ENCODE data around the gene SF3B4.
A peak's percentile ranks its signal among the peaks of the same experiment; 100 is the strongest.
"Not testable (repeated sequence)": the region's sequence is repeated elsewhere in the genome, so short reads cannot be mapped to it uniquely, and the experiment has no call there.

The SF3B4 gene

DNA sequence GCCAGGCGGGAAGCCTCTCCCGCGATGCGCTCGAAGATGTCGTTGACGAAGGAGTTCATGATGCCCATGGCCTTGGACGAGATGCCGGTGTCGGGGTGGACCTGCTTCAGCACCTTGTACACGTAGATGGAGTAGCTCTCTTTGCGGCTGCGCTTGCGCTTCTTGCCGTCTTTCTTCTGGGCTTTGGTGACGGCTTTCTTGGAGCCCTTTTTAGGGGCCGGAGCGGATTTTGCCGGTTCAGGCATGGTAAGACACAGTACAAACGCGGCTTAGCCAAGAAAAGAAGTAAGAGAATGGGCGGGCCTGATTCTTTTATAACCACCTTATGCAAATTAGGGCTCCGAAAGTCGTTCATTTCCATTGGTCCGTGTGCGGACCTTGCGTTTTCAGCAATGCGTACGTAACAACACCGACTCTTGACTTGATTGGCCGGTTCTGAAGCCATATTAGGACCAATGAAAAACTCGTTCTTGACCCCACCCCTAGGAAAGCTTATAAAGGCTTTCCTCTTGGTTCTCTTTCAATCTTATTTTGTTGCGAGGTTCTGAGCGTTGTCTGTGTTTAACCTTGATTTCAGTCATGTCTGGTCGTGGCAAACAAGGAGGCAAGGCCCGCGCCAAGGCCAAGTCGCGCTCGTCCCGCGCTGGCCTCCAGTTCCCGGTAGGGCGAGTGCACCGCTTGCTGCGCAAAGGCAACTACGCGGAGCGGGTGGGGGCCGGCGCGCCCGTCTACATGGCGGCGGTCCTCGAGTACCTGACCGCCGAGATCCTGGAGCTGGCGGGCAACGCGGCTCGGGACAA is 41.0 kb downstream of the SF3B4 start:
- DNase-seq: peak; percentile 99

DNA sequence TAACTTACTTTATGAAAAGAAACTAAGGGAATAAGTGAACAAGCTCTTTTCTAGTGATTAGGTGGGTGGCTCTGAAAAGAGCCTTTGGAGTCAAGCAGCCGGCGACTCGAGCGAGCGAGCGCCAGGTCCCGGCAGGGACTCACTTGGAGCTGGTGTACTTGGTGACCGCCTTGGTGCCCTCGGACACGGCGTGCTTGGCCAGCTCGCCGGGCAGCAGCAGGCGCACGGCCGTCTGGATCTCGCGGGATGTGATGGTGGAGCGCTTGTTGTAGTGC is 41.5 kb downstream of the SF3B4 start:
- DNase-seq: not testable (repeated sequence)

DNA sequence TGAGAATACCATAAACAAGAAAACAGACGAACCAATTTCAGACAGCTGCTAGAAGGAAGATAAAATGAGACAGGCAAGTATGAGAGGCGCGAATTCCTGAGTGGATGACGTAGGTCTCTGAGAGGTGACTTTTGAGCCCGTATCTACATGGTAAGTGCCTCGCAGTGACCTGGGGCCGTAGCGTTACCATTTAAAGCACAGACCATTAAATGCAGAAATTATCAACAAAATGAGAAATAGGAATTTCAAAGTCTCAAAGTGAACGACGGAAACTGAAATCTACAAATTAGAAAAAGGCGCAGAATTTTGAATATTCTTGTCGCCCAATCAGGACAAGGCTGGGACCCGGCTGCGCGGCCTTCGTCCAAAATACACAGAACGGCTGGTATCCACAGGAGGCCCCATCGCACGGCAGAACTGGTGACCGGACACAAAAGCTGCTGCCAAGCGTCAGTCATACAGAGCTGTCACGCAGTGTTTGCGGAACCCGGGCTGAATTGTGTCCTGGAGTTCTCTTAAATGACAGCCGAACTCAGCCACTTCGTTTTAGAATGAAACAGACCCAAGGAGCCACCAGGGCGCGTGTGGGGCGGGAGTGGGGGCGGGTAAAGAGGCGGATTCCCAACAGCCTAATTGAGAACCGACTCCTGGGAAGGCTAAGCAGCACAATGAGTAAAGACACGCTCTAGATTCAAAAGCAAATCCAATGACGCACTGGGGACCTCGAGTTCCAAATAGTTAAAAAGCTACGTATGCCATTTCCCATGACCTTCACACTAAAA is 42.1 kb downstream of the SF3B4 start:
- peak; percentile 82 for DNase-seq

DNA sequence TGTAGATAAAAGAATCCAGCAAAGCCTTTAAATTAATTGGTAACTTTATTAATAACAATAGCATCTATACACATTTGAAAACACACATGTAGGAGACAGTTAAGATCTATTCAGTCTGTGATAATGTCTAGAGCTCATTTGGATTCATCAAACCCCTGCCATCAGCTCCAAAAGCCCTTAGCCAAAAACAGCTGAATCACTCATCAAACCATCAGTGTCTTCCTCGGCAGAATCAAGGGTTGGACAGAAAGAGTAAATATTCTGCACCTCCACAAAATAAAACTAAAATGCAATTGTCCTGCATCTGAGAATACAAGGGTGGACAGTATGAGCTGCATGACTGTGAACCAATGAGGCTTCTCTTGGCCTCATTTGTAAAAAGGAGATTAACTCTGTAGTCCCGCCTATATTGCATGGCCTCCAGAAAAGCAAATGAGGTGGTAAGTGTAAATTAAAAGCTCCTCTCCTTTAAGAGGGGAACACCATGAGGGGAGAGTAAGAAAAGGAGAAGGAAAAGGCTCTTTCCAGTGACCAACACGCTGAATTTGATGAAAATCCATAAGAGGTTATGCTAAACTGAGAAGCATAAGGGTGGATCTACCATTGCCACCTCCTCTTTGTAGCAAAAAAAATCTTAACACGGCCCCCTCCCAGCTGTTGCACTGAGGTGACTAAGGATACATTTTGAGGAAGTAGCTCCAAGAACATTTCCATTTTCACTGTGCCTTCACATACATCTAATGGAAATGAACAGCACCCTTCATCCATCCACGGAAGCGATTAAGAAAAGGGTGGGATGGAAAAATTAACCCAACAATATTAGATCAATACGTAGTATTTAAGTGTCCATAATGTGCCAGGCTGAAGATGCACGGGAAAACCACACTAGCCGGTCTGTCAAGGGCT is 42.9 kb downstream of the SF3B4 start:
- peak; percentile 89 for DNase-seq

DNA sequence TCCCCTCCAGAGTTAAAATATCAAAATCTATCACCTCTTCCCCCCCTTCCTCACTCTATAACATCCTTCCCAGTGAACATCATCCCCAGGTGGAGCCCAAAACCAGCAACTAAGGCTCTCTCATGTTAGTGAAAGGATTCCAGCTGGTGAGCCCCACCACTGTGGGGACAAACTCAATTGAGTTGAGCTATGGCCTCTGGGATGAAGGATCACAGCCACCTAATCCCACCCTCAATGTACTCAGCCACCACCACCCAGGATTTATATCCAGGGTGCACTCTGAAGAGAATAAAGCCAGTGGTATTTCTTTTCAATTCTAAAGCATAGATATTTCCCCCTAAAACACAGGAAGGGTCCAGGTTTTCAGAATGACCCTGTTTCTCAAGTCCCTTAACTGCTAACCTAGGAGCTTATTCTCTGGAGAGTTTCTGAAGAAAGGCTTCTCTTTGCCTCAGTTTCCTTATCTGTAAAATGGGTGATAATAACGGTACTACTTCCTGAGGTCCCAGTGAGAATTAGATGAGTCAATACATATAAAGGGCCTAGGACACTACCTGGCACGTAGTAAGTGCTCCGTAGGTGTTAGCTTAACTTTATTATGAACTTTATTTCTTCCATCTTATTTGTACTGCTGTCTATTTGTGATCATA is 43.9 kb downstream of the SF3B4 start:
- DNase-seq: no peak

DNA sequence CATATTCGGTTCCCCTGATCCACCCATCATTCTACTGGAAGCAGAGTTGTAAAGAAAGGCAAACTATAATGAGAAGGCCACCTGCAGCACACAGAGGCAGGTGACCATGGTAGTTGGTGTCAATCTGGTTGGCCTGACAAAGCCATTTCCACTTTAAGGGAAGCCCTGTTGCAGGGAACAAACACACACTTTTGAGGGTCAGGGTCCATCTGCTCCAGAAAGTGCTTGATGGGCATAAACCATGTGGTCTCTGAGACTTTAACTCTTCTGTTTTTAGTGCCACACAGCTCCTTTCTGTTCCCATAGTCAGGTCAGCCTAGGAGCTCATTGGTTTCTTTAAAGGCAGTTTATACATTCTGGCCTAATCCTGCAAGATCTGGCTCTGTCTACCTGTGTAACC is 45.7 kb downstream of the SF3B4 start:
- DNase-seq: no peak

DNA sequence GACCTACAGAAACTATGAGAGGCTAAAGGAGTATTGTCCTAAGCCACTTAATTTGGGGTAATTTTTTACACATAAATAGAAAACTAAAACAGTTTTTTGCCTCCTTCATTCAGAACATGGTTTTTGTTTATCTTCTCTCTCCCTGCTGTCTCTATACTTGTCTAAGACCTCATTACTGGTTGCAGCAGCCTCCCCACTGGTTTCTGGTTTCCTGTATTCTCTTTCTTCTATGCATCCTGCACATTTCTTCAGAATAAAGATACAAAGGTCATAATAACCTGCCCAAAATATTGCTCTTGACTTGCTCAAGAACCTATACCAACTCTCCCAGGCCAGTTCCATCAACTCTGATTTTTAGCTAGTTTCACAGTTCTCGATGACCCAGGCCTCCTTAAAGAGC is 48.0 kb downstream of the SF3B4 start:
- no peak for DNase-seq

DNA sequence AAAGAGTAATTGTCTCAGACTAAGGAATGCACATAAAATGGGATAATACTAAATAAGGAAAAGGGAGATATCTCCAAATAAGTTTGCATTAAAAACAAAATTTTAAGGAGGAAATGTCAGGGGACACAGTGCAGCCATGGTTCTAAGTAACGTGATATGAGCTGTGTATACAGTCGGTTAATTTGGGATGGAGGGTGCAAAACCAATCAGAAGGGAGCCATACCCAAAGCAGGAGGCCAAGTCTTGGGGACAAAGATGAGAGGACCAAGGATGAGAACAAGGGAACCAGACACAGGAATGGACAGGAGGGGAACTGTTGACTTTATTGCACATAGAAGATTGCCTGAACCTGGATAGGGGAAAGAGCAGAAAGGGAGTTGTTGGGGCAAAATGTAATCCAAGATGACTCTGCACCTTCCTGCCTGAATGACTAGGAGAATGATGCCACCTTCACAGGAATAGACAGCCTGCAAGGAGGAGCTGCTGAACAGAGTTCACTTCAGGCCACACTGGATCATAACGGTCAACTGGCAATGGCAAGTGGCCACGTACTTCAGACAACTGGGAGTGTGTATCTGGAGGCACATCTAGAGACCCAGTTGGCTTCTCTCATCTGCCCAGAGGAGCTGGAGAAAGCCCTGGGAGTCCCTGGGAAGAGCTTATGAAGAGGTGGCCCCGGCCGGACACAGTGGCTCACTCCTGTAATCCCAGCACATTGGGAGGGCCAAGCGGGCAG is 50.2 kb downstream of the SF3B4 start:
- DNase-seq: no peak

All from MV-4-11 (cell line).